CD4-positive, alpha-beta T cell treated with Interleukin-2 at 100 ng/mL for 4 hours (primary cell): ENCODE data around the gene ZER1.
"Not testable (repeated sequence)": the region's sequence is repeated elsewhere in the genome, so short reads cannot be mapped to it uniquely, and the experiment has no call there.

Source experiments
- DNase-seq: peaks from one replicate; pipeline ENCODE4 v3.0.0-alpha.2; 2020; ENCODE audit warnings: low spot score

ZER1 gene

GRCh38 chr9:128771745-128772519, at the start of gene ZER1:
ZER1 (minus strand) TSS chr9:128771927; CDS start chr9:128755565, 16,362 bp downstream.
- peak; percentile 91 for DNase-seq

GRCh38 chr9:128820665-128821583, 49.2 kb upstream of the ZER1 start:
- DNase-seq: no peak

DNA sequence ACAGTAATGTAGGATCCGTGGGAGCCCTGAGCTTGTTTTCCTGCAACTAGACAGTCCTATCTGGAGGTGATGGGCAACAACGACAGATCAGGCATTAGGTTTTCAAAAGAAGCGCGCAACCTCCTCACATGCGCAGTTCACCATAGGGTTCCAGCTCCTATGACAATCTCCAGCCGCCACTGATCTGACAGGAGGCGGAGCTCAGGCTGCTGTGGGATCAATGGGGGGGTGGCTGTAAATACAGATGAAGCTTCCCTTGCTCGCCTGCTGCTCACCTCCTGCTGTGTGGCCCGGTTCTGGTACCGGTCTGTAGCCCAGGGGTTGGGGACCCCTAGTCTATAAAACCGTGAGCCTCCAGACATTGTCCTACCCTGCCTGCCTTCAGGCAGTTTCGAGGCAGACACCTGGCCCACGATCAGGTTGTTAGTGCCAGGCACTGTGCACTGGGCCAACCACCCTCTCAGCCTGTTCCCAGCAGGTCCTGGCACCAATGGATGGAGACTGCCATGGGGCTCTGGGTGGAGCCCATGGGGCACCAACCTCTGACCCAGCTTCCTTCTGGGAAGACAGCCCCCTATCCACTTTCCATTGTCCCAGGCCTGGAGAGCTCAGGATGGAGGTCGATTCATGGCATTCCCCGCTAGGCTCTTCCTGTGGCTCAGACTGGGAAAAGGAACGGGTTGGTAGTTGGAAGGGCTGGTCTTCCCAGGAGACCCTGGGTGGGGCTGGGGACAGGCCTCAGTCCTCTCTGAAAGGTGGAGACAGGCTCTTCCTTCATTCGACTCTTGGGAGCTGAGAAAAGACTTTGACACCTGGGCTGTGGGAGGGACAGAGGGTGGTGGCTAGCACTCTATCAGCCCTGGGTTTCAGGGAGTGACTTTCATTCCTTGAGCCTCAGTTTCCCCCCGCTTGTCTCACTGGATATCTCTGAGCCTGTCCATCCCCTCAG, 48.3 kb upstream of the ZER1 start:
- no peak for DNase-seq

DNA sequence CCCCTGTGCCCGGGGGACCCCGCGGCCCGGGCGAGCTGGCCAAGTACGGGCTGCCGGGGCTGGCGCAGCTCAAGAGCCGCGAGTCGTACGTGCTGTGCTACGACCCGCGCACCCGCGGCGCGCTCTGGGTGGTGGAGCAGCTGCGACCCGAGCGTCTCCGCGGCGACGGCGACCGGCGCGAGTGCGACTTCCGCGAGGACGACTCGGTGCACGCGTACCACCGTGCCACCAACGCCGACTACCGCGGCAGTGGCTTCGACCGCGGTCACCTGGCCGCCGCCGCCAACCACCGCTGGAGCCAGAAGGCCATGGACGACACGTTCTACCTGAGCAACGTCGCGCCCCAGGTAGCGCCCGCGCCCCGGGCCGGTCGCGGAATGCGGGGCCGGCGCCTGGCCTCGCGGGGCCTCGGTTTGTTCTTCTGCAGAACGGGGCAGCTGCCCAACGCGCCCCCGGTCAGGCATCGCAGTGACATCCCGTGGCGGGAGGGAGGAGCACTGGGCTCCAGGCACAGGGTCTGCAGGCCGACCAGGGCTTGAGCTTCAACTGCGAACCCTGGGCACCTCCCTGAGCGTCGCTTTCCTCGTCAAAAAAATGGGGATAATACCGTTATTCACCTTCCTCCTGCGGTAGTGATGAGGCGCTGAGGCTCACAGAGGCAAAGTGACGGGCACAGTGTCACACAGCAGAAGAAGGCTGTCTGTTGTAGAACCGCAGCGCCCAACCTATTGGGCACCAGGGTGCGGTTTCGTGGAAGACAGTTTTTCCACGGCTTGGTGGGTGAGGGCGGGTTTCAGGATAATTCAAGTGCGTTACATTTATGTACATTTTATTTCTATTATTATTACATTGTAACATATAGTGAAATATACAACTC, 47.4 kb upstream of the ZER1 start:
- DNase-seq: peak; percentile 44

DNA sequence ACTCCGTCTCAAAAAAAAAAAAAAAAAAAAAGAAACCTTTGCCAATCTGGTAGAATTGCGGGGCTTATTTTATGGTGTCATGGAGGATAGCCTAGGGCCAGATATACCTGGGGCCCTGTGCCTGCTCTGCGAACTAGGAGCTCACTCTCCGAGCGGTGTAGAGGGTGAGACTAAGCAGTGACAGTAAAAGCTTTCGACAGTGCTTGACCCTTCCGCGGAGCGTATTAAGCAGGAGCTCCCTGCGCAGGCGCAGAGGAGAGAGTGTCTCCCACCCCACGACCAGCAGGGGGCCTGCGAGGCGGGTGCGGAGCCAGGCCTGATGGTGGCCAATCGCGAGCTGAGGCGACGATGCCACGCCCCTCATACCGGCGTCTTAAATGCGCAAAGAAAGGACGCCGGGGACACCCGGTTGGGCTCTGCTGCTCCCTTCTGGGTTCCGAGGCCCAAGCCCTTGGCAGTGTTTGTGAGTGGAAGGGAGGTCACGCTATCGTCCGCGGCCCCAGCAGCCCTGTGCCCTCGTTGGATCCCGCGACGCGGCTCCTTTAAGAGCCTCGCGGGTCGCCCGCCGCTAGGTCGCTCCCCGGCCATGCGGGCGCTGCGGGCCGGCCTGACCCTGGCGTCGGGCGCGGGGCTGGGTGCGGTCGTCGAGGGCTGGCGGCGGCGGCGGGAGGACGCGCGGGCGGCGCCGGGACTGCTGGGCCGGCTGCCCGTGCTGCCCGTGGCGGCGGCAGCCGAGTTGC, 46.5 kb upstream of the ZER1 start, which contains the start of gene ENDOG:
Gene ENDOG, plus strand, starts transcription at position 402 of the 740 bp plus-strand sequence. Its CDS starts 185 bp downstream, at position 587.
- peak; percentile 98 for DNase-seq

DNA sequence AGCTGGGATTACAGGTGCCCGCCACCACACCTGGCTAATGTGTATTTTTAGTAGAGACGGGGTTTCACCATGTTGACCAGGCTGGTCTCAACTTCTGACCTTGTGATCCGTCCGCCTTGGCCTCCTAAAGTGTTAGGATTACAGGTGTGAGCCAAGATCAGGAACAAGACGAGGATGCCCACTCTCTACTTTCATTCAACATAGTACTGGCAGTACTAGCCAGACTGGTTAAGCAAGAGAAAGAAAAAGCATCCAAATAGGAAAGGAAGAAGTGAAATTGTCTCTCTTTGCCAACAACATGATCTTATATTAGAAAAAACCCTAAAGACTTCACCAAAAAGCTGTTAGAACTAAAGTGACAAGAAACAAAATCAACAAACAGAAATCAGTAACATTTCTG, 39.1 kb upstream of the ZER1 start:
- no peak for DNase-seq

DNA sequence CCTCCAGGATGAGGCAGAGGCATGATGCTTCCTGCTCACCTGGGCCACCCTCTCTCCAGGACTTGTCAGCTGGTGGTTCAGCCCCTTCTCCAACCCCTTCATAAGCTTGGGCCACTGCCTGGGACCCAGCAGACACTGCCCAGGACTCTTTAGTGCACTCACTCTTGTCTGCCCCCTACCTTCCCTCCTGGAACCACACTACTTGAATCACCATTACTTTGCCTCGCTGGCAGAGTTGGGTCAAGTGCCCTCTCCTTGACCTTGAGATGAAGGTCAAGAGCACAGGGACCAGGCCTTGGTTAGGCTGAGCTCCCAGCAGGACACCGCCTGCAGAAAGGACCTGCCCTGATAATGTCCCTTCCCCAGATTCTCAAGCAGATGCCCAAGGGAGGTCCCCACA, 38.1 kb upstream of the ZER1 start:
- DNase-seq: no peak

GRCh38 chr9:128809036-128809599, 37.4 kb upstream of the ZER1 start:
- no peak for DNase-seq

DNA sequence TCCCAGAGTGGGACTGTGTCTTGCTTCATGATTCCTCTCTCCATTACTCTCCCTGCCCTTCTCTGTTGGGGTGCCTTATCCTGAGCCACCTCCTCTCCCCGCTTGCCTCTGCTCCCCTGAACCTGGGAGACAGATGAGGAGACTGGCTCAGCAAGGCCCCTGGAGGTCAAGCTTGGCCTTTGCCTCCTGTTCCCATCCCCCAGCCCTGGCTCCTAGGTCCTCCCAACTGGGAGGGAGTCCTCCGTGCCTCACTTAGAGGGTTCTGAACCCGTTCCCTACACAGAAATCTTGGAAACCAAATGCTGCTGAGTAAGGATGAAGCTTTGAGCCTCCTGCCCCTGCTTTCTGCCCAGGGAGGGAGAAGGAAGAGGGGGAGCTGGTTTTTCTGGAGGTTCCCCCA, 36.8 kb upstream of the ZER1 start:
- no peak for DNase-seq

DNA sequence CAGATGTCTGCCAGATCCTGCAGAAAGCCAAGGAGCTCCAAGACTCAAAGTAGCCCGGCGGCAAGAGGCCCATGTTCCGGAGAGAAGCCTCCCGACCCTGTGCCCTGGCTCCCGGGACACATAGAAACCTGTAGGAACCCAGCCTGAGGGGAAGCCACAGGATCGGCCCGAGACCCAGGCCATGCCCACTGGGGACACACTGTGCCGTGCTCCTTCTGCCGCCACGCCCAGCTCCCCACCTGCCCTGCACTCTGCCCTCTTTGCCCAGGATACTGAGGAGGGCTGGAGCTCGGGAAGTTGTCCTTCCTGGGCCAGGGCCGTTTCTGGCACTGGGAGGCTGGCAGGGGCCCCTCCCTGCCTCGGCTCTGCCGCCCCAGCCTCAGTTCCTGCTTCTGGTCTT, 36.1 kb upstream of the ZER1 start:
- no peak for DNase-seq

DNA sequence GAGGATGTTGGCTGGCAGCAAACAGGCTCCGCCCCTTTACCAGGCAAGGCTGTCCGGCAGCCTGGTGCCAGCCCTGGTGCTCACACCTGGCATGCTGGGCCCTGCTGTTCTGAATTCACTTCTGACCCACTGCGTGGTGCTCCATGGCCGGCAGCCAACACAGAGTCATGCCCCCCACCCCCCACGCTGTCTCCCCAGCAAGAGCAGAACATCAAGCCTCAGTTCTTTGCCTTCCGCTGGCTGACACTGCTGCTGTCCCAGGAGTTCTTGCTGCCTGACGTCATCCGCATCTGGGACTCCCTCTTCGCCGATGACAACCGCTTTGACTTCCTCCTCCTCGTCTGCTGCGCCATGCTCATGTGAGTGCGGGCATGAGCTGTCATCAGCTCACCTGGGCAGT, 33.9 kb upstream of the ZER1 start:
- no peak for DNase-seq

- DNase-seq: no peak
These were observed 30.8 kb upstream of the ZER1 start for GRCh38 chr9:128802482-128802881.

DNA sequence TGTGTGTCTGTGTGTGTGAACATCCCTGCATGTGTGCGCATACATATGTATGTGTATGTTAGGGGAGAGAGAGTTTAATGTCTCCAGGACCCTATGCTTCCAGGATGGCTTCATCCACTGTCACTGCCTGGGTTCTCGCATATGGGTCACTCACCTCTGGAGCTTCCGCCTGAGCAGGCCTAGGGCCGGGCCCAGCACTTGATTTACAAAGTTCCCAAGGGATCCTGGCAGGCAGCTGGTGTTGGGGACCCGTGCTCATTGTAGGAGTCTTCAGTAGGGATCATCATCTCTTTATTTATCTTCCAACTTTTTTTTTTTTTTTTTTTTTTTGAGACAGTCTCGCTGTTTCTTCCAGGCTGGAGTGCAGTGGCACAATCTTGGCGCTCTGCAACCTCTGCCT, 28.3 kb upstream of the ZER1 start:
- no peak for DNase-seq

GRCh38 chr9:128798896-128799295, 27.2 kb upstream of the ZER1 start:
- DNase-seq: no peak

GRCh38 chr9:128794961-128795360, 23.2 kb upstream of the ZER1 start:
- DNase-seq: not testable (repeated sequence)

DNA sequence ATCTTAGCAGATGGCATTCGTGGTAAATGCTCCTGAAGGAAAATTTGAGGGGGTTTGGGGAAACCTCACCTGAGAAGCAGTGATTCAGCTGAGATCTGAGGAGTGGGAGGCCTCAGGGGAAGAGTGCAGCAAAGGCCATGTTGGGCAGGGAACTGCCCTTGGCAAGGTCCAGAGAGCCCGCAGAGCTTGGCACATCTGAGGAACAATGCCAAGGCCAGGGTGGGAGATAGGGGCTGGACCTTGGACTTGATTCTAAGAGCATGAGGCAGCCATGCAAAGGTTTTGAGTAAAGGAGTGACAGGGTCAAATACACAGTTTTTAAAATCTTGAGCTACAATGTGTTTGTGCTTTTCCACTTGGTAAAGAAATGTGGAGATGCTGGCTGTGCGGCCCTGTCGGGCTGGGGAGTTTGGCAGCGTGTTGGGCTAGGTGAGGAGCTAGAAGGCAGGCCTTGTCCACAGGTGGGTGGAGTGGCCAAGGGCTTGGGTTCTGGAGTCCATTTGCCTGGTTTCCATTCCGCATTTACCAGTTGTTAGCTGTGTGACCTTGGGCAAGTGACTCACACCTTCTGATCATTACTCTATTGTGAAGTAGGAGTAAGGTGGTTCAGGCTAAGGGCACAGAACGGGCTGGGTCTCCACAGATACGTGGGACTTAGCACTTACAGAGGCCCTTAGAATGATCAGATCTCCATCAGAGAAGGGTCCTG, 21.4 kb upstream of the ZER1 start:
- no peak for DNase-seq

DNA sequence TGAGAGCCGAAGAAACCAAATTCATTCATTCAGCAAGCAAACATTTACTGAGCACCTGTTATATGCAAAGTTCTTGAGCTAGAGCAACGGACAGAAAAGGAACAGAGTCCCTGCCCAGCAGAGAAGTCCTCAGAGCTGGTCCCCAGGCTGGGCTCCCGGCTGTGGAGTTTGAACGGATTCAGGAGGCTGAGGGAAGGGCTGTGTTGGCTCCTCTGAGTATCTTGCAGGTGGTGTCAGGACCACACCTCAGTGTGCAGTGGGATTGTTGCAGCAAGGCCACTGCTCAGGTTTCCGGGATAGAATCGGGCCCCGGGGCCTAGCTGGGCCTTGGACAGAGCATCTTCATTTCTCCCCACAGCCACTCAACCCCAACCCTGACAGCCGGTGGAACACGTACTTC, 20.4 kb upstream of the ZER1 start:
- DNase-seq: no peak

- DNase-seq: no peak
These were observed 18.8 kb upstream of the ZER1 start for GRCh38 chr9:128790536-128790935.

DNA sequence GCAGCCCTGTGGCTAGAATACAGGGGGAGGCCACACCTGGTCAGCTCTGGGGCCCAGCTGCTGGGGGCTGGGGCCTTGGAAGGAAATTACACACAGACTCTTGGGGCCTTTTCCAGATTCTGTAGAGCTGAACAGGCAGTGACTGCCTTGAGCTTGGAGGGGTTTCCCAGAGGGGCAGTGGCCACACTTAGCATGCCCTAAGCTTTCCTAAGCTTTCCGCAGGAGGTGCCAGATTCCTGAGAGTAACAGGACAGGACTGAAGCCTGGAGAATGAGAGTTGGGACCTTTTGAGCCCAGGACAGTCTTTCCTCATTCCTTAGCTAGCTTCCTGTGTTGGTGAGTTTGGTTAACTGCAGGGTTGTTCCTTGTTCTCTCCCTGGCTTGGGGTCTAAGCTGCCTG, 16.7 kb upstream of the ZER1 start:
- DNase-seq: no peak
